Heart left ventricle (tissue), 16 donors: ENCODE data around the gene PKD2. TPM values are rescaled to one million over a fixed set of nuclear protein-coding genes. Genes with fewer than 3 reads are reported as not detected.
"Not testable (repeated sequence)": the region's sequence is repeated elsewhere in the genome, so short reads cannot be mapped to it uniquely, and the experiment has no call there.

Source experiments
- ATAC-seq, 4 donors: fragments of 200-7000 bp; cut with Tn5 transposase; one replicate each; pipeline ENCODE4 v1.9.1; 2020 to 2022; ENCODE audit warnings: moderate library complexity in 4 of 4, mild to moderate bottlenecking in 3 of 4, moderate number of reproducible peaks in 1 of 4
- DNase-seq, 5 donors: peaks; one replicate each; pipeline ENCODE4 v3.0.0-alpha.2; 2020
- H3K27ac ChIP-seq, 12 donors: fragments of 200-600 bp; sonication (generic) in 4 of 12; one replicate each; pipeline versions ENCODE4 v1.5.0 to v1.8.0; 2016 to 2022; ENCODE audit warnings: mild to moderate bottlenecking in 2 of 12
- H3K27me3 ChIP-seq, 9 donors: fragments of 200-600 bp; sonication (generic) in 2 of 9; one replicate each; pipeline versions ENCODE4 v1.5.1 to v1.8.0; 2016 to 2022; ENCODE audit warnings: mild to moderate bottlenecking in 3 of 9
- H3K36me3 ChIP-seq, 9 donors: fragments of 200-600 bp; sonication (generic) in 2 of 9; one replicate each; pipeline versions ENCODE4 v1.5.0 to v1.8.0; 2018 to 2022; ENCODE audit warnings: mild to moderate bottlenecking in 2 of 9
- H3K4me1 ChIP-seq, 12 donors: fragments of 200-600 bp; sonication (generic) in 4 of 12; one replicate each; pipeline versions ENCODE4 v1.5.0 to v1.8.0; 2016 to 2022; ENCODE audit warnings: mild to moderate bottlenecking in 3 of 12
- H3K4me3 ChIP-seq, 12 donors: fragments of 200-600 bp; sonication (generic) in 4 of 12; one replicate each; pipeline versions ENCODE4 v1.5.0 to v1.8.0; 2017 to 2022; ENCODE audit warnings: mild to moderate bottlenecking in 9 of 12, moderate library complexity in 4 of 12
- H3K9me3 ChIP-seq, 12 donors: fragments of 200-600 bp; sonication (generic) in 4 of 12; one replicate each; pipeline versions ENCODE4 v1.5.0 to v1.8.0; 2016 to 2022; ENCODE audit warnings: mild to moderate bottlenecking in 1 of 12
- POLR2A ChIP-seq, 2 donors: fragments of 450-650 bp; IDR thresholded peaks; one replicate each; pipeline ENCODE4 v1.6.1; 2017; ENCODE audit warnings: antibody characterized with exemption in 2 of 2, mild to moderate bottlenecking in 2 of 2, moderate library complexity in 2 of 2
- WGBS, 4 donors: extraction: QIAGEN DNeasy Blood & Tissue Kit in 2 of 4; methylation state at CpG; one replicate each; pipeline versions ENCODE4 v1.1.5 to v1.1.7; 2013 to 2018; 5-methylcytosine and 5-hydroxymethylcytosine counted together
- intact Hi-C, 10 donors: fragments of 100-400 bp; cut with DNase I; formaldehyde crosslinking; loops; one replicate each; pipeline versions ENCODE4 v1.11.1 to v1.14.2; 2022
- polyA plus RNA-seq, 2 donors: library from polyadenylated mRNA; stranded (reverse); fragments of 200-250 nt; gene quantifications; one replicate each; pipeline ENCODE4 v1.2.3, GENCODE V29; 2013
- total RNA-seq, 9 donors: library from RNA; depleted of rRNA in 2 of 9; stranded (reverse); fragments of >200 nt in 2 of 9; fragmentation: NEBNext Ultra II Directional in 3 of 9; extraction: Animal tissue kit (Norgen Biotek cat#: 25700) in 3 of 9; gene quantifications; one replicate each; pipeline versions ENCODE4 v1.1.0 to v1.2.4, GENCODE V29; 2016 to 2023
- TF ChIP-seq, protein P1 (sequence below), 12 donors: fragments of 200-600 bp; sonication (generic) in 4 of 12; IDR thresholded peaks; one replicate each; pipeline versions ENCODE4 v1.5.0 to v1.8.0; 2018 to 2022; ENCODE audit warnings: antibody characterized with exemption in 12 of 12, mild to moderate bottlenecking in 5 of 12
- donor health status: ischemic (EF 13 %, LVEDD 7.1; RV severe dilation, severe dysfunction).
- donor health status: healthy with polysubstance abuse.
- donor health status: DM: no; HTN: yes; CAD: no.
- donor health status: DM: no; HTN: no; CAD: no.
- donor health status: ischemic (EF 25% LVEDD 6.9; RV normal size, moderate dysfunction).
- donor health status: ischemic (EF 25% LVEDD 5.7; RV mildly dilated, moderate dysfunction).
- donor health status: healthy.
- donor health status: DM: yes; HTN: yes; CAD: no.
- donor health status: ischemic (EF 35%, LVEDD 5.7; RV mildly dilated, moderate dysfunction).
- donor health status: nonischemic (EF 11% LVEDD 7.7; RV severe dilation, severe dysfunction).
- donor health status: DM: yes; HTN: yes; CAD: no.
- donor health status: PGD.
- donor health status: ischemic (EF 29% LVEDD 5.4; RV normal size, mild dysfunction).
- donor health status: nonischemic (EF 23%, LVEDD 6.1; RV moderate dilation, normal function).

Gene PKD2
- total and polyA plus RNA-seq, 11 donors = 6.6 to 26.7 (median 15.1) TPM

DNA sequence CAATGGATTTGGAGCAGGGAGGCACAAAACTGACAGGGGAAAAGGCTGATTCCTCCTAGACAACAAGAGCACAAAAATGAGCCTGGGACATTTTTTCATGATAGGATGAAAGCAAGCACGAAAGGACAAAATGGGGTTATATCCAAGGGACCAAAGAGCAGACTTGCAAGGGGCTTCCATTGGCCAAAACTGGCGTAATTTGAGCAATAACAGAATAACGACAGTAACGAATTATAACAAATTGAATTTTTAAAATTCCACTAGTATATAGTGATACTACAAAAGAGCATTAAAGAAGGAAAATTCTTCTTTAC lies 21.6 kb upstream of the PKD2 start:
- intact Hi-C loops = no loop called here
- no peak for DNase-seq
- 64 to 83% (median 71%) methylated on average over 4 of the region's 4 CpGs for whole genome bisulfite sequencing, 4 donors

DNA sequence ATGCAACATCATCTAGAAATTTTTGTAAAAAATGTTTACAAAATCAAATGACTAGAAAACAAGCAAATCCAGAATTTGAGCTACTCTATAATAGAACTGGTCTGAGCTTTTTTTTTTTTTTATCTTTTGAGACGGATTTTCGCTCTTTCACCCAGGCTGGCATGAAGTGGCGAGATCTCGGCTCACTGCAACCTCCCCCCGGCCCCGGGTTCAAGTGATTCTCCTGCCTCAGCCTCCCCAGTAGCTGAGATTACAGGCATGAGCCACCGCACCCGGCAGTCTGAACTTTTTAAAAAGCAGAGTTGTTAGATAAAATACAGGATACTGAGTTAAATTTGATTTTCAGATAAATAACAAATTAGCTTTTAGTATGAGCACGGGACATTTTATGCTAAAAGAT lies 20.9 kb upstream of the PKD2 start:
- WGBS, 4 donors = 90 to 93% (median 91%) methylated on average over 9 of the region's 9 CpGs
- TF ChIP-seq, protein P1, sequence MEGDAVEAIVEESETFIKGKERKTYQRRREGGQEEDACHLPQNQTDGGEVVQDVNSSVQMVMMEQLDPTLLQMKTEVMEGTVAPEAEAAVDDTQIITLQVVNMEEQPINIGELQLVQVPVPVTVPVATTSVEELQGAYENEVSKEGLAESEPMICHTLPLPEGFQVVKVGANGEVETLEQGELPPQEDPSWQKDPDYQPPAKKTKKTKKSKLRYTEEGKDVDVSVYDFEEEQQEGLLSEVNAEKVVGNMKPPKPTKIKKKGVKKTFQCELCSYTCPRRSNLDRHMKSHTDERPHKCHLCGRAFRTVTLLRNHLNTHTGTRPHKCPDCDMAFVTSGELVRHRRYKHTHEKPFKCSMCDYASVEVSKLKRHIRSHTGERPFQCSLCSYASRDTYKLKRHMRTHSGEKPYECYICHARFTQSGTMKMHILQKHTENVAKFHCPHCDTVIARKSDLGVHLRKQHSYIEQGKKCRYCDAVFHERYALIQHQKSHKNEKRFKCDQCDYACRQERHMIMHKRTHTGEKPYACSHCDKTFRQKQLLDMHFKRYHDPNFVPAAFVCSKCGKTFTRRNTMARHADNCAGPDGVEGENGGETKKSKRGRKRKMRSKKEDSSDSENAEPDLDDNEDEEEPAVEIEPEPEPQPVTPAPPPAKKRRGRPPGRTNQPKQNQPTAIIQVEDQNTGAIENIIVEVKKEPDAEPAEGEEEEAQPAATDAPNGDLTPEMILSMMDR (IDR thresholded peaks at IDR 0.05) = no peak
- no peak for TF ChIP-seq POLR2A (IDR thresholded peaks at IDR 0.05)
- no peaks in the 10 kb centered on the region for H3K9me3 ChIP-seq
- ATAC-seq (no peak), DNase-seq (no peak)
- no peaks in the 10 kb centered on the region for H3K36me3 ChIP-seq
- intact Hi-C loops = no loop called here
- H3K4me3 ChIP-seq = no peak overlapping the region
- H3K27me3 ChIP-seq = peaks cover 0 to 5% (median 0%) of the 10 kb centered on the region in 9 donors
- no peak overlapping the region for H3K27ac ChIP-seq
- no peaks in the 10 kb centered on the region for H3K4me1 ChIP-seq

More for the DNA sequence above, 21.6 kb upstream of the PKD2 start:
- TF ChIP-seq, protein P1 (IDR thresholded peaks at IDR 0.05) = no peak
- TF ChIP-seq POLR2A (IDR thresholded peaks at IDR 0.05) = no peak
- Histone ChIP-seq H3K36me3 (no peaks in the 10 kb centered on the region), H3K27me3 (peaks cover 0 to 5% (median 0%) of the 10 kb centered on the region in 9 donors), H3K9me3 (no peaks in the 10 kb centered on the region), H3K4me1 (no peaks in the 10 kb centered on the region), H3K4me3 (no peak overlapping the region), H3K27ac (no peak overlapping the region)
- no peak for ATAC-seq

DNA sequence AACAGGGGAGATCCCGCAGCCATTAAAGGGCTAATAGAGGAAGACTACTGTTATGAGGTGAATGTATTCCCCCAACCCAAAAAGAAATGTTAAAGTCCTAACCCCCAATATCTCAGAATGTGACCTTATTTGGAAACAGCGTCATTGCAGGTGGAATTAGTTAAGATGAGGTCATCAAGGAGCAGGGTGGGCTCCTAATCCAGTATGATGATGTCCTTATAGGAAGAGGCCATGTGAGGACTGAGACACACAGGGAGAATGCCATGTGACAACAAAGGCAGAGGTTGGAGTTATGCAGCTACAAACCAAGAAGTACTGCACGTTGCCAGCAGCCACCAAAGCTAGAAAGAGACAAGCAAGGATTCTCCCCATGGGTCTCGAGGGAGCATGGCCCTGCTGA lies 17.7 kb upstream of the PKD2 start:
- no peak overlapping the region for H3K4me3 ChIP-seq
- no peak for ATAC-seq
- H3K27ac ChIP-seq = no peak overlapping the region
- DNase-seq = no peak
- TF ChIP-seq, protein P1 (IDR thresholded peaks at IDR 0.05) = no peak
- no peak for TF ChIP-seq POLR2A (IDR thresholded peaks at IDR 0.05)
- intact Hi-C loops = no loop called here
- no peaks in the 10 kb centered on the region for H3K4me1 ChIP-seq
- 82 to 88% (median 84%) methylated on average over 4 of the region's 4 CpGs for WGBS, 4 donors
- H3K36me3 ChIP-seq = no peaks in the 10 kb centered on the region
- no peaks in the 10 kb centered on the region for H3K9me3 ChIP-seq
- peaks cover 0 to 5% (median 0%) of the 10 kb centered on the region in 9 donors for H3K27me3 ChIP-seq

DNA sequence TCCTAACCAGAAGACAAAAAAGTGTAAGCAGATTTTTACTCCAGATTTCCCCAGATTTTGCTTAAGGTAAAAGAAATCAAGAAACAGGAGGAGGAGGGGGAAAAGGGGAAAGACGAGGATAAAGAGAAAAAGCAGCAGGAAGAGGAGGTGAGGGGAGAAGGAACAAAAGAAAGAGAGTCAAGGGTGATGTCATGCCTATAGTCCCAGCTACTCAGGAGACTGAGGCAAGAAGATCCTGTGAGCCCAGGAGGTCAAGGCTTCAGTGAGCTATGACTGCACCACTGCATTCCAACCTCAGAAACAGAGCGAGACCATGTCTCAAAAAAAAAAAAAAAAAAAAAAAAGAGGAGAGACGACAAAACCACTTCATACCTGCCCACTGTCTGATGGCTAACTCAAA lies 12.0 kb upstream of the PKD2 start:
- TF ChIP-seq POLR2A (IDR thresholded peaks at IDR 0.05) = no peak
- TF ChIP-seq, protein P1 (IDR thresholded peaks at IDR 0.05) = no peak
- no peaks in the 10 kb centered on the region for H3K36me3 ChIP-seq
- H3K4me3 ChIP-seq = no peak overlapping the region
- H3K9me3 ChIP-seq = no peaks in the 10 kb centered on the region
- WGBS, 4 donors = 57 to 73% (median 69%) methylated on average over 3 of the region's 3 CpGs
- H3K27ac ChIP-seq = no peak overlapping the region
- ATAC-seq = no peak
- intact Hi-C loops = no loop called here
- no peaks in the 10 kb centered on the region for H3K27me3 ChIP-seq
- H3K4me1 ChIP-seq = no peaks in the 10 kb centered on the region
- DNase-seq = no peak

DNA sequence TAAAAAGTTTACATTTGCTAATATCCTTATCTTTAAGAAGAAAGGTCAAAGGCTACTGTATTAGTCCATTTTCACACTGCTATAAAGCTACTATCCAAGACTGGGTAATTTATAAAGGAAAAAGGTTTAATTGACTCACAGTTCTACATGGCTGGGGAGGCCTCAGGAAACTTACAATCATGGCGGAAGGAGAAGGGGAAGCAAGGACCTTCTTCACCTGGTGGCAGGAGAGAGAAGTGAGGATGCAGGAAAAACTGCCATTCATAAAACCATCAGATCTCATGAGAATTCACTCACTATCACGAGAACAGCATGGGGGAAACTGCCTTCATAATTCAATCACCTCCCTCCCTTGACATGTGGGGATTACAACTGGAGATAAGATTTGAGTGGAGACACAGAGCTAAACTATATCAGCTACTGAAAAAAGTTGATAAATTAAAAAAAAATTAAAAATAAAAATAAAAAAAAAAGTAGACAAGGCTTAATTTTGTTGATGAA lies 8.2 kb upstream of the PKD2 start:
- not testable (repeated sequence) for H3K9me3 ChIP-seq, H3K27ac ChIP-seq
- 85 to 90% (median 88%) methylated on average over 2 of the region's 2 CpGs for WGBS, 4 donors

More for the DNA sequence above, 8.2 kb upstream of the PKD2 start:
- H3K27me3 ChIP-seq, H3K36me3 ChIP-seq, intact Hi-C loops, H3K4me3 ChIP-seq, ATAC-seq, DNase-seq: not testable (repeated sequence)
- peaks cover 0 to 13% (median 0%) of the 10 kb centered on the region in 12 donors for H3K4me1 ChIP-seq
